C1 segment of cervical spinal cord (tissue), 14 donors: ENCODE data around the gene RALB.

ENCODE experiments used
- DNase-seq, 14 donors: peaks; one replicate each; lab custom pipeline; 2025; lab: John Stamatoyannopoulos, UW

RALB gene

GRCh38 chr2:120262761-120263428, 10.2 kb downstream of the RALB start:
- DNase-seq: no peak

GRCh38 chr2:120265006-120265405, 12.4 kb downstream of the RALB start:
- no peak for DNase-seq

GRCh38 chr2:120267348-120267747, 14.7 kb downstream of the RALB start:
- no peak for DNase-seq

- no peak for DNase-seq
Observed at GRCh38 chr2:120269076-120269744, 16.6 kb downstream of the RALB start.

- no peak for DNase-seq
Observed at GRCh38 chr2:120269816-120270215, 17.2 kb downstream of the RALB start.

- no peak for DNase-seq
Observed at GRCh38 chr2:120271711-120272379, 19.2 kb downstream of the RALB start.

DNA sequence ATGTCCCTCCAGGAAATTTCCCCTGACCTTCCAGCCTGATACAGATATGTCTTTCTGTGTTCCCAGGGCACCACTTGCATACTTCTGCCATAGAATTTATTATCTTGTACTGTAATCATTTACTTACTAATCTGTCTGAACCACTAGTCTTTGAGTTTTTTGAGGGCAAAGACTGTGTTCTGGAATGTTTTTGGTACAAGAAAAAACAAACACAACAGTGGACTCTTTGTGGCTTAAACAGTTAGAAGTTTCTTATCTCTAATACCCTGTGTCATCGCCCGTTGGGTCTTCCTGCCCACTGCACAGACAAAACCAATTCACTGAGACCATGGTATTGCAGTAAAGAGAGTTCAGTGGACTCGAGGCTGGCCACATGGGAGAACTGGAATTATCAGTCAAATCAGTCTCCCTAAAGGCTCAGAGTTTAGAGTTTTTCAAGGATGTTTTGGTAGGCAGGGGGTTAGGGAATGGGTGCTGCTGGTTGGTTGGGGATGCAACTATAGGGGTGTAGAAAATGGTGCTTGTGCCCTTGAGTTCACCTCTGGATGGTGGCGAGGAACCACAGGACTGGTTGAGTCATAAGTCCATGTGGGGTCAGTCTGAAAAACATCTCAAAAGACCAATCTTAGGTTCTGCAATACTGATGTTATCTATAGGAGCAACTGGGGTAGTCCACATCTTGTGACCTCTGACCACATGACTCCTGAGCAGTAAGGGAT, 20.3 kb downstream of the RALB start:
- DNase-seq: no peak

DNA sequence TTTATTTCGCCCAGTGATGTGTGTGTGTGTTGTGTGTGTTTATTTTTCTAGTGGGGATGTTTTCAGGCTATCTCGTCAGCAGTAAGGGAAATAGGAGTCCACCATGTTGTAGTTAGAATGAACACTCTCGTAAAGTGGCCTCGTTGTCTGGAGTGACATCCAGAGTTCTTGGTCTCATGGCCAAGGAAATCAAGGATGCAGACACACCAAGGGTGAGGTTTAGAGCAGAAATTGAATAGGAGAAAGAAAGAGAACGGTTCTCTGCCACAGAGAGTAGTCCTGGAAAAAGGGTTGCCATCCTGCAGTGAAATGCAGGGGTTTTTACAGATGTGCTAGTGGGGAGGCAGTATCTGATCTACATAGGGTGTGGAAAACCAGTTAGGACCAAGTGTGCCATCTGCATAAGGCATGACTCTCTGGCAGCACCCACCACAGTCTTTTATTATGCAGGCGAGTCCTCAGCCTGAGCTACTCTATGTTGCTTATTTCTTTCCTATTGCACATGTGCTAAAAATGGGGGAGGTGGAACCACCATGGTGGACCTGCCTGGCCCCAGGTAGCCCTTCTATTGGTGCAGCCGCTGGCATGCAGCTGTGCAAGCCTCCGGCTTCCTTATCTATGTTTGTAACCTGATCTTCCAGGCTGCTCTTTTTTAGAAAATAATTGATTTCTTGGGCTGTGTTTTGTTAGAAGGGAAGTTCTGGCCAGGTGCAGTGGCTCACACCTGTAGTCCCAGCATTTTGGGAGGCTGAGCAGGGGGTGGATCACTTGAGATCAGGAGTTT, 23.2 kb downstream of the RALB start:
- no peak for DNase-seq

- DNase-seq: no peak
Observed at GRCh38 chr2:120277505-120278205, 25.0 kb downstream of the RALB start.

GRCh38 chr2:120278901-120279300, 26.2 kb downstream of the RALB start:
- peak in 2 of 14 donors; percentile 7 to 23 for DNase-seq

GRCh38 chr2:120279708-120280107, 27.1 kb downstream of the RALB start:
- no peak for DNase-seq

- DNase-seq: no peak
Observed at GRCh38 chr2:120283649-120284048, 31.0 kb downstream of the RALB start.

DNA sequence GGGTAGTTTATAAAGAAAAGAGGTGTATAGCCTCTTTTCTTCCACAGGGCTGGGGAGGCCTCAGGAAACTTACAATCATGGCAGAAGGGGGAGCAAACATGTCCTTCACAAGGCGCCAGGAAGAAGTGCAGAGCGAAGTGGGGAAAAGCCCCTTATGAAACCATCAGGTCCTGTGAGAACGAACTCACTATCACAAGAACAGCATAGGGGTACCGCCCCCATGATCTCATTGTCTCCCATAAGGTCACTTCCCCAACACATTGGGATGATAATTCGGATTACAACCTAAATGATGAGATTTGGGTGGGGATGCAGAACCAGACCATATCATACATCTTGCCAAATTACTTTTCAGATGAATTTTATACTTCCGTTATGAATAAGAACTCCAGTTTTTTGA, 32.4 kb downstream of the RALB start:
- DNase-seq: no peak

DNA sequence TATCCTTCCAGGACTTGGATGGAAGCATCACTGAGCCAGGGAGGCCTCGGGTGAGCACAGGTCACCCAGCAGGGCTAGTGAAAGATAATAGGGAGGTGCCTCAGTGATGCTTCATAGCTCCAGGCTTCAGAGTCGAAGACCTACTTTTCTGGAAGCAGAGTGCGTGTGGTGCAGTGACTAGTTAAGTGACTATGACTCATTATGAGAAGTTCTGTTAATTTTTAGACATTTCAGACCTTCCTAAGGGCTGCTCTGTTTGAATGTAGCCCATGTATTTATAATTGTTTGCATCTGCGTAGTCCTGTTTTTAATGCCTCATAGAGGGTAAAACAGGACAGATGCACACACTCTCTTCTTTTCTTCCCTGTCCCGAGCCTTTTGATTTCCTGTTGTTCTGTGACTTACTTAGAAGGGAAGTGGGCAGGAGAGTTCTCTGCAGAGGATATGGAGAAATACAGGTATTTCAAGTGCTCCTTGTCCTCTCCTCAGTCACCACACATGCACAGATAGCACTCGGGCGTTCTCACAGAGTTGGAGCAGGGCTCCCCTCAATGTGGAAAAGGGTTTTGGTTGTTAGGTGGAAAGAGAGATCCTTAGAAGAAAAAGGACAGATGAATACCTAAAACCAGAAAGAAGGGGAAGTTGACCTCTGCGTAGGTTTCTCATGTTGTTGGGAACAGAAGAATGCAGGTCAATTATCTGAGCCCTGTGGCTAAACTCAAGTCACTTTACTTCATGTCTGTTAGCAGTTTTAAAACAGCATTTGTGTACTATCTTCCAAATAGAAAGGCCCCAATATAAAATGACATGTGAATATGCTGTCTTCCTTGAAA, 34.7 kb downstream of the RALB start:
- no peak for DNase-seq

DNA sequence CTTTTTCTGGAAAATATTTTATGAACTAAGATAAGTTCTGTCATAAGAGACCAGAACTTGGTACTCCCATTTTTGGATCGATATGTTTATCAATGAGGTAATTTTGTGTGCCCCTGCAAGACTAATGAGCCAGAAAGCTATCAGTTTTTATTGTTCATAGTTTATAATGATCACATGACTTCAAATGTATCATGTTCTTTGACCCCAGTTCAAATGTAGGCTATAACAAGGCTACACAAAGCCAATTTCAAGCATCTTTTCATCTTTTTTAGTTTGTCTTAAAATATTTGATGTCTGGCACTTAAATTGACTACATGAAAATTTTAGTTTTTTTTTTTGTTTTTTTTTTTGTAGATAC, 35.3 kb downstream of the RALB start:
- no peak for DNase-seq

DNA sequence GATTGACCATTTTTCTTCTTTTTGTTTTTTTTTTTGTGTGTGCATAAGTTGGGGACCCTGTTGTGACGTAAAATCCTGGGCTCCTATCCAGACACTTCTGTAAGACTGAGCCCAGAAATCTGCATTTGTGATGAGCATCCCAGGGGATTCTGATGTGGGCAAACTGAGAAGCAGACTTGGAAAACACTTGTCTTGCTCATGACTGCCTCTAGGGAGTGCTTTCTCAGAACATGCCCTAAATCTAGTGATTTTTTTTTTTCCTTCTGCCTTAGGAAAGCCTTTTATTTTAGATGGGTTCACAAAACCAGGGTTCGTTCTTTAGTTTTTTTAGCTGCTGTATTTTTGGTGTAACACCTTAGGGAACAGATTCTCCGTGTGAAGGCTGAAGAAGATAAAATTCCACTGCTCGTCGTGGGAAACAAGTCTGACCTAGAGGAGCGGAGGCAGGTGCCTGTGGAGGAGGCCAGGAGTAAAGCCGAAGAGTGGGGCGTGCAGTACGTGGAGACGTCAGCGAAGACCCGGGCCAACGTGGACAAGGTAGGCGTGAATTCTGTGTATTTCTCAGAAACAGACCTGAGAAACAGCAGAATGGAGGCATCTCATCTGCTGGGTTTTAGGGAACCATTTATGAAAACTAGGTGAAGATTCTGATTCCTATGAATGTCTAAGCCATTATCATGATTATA, 36.7 kb downstream of the RALB start:
- DNase-seq: no peak

GRCh38 chr2:120290737-120291136, 38.1 kb downstream of the RALB start:
- DNase-seq: no peak

GRCh38 chr2:120291401-120292311, 39.0 kb downstream of the RALB start:
- DNase-seq: no peak
